OCI-LY1 (cell line): Measurements from ENCODE around the gene NT5DC1.

Source experiments
- H2AFZ ChIP-seq: fragments of 200-600 bp; sonication (generic), shearing (Covaris generic); 2 replicates; pipeline ENCODE4 v1.6.0; 2014; ENCODE audit warnings: antibody characterized with exemption, mild to moderate bottlenecking, low read length
- H3F3A ChIP-seq: fragments of 200-600 bp; sonication (generic), shearing (Covaris generic); 2 replicates; pipeline ENCODE4 v1.6.0; 2014; ENCODE audit warnings: mild to moderate bottlenecking, antibody characterized with exemption, low read length, moderate library complexity; ENCODE audit not compliant: insufficient read depth
- H3K27ac ChIP-seq: fragments of 200-600 bp; sonication (generic); 2 replicates; pipeline ENCODE4 v1.5.1; 2014; ENCODE audit warnings: low read length, mixed run types, mild to moderate bottlenecking, low read depth; ENCODE audit not compliant: poor library complexity, severe bottlenecking
- H3K27me3 ChIP-seq: fragments of 200-600 bp; sonication (generic); 2 replicates; pipeline ENCODE4 v1.6.0; 2014; ENCODE audit warnings: antibody characterized with exemption, mild to moderate bottlenecking, low read length, moderate library complexity; ENCODE audit not compliant: insufficient read depth
- H3K36me3 ChIP-seq: fragments of 200-600 bp; sonication (generic); 2 replicates; pipeline ENCODE4 v1.6.1; 2014; ENCODE audit warnings: mild to moderate bottlenecking, antibody characterized with exemption, low read length, moderate library complexity, mixed read lengths; ENCODE audit not compliant: insufficient read depth
- H3K4me1 ChIP-seq: fragments of 200-600 bp; sonication (generic); 2 replicates; pipeline ENCODE4 v1.5.1; 2014; ENCODE audit warnings: mild to moderate bottlenecking, low read length, moderate library complexity; ENCODE audit not compliant: insufficient read depth, severe bottlenecking
- H3K4me2 ChIP-seq: fragments of 200-600 bp; sonication (generic), shearing (Covaris generic); 2 replicates; pipeline ENCODE4 v1.6.1; 2014; ENCODE audit warnings: low read length
- H3K4me3 ChIP-seq: fragments of 200-600 bp; sonication (generic); 2 replicates; pipeline ENCODE4 v1.5.1; 2014; ENCODE audit warnings: low read length, low read depth, mild to moderate bottlenecking, mixed read lengths; ENCODE audit not compliant: poor library complexity, severe bottlenecking
- H3K79me2 ChIP-seq: fragments of 200-600 bp; shearing (Covaris generic); 2 replicates; pipeline ENCODE4 v1.6.1; 2016; ENCODE audit warnings: mixed run types, low read length, mixed read lengths; ENCODE audit not compliant: insufficient read depth
- H3K9ac ChIP-seq: fragments of 200-600 bp; sonication (generic), shearing (Covaris generic); 2 replicates; pipeline ENCODE4 v1.6.1; 2014; ENCODE audit warnings: mild to moderate bottlenecking, low read length, mixed read lengths
- H3K9me2 ChIP-seq: fragments of 200-600 bp; sonication (generic), shearing (Covaris generic); 2 replicates; pipeline ENCODE4 v1.6.1; 2014; ENCODE audit warnings: low read depth, mild to moderate bottlenecking, low read length, mixed read lengths
- H3K9me3 ChIP-seq: fragments of 200-600 bp; shearing (Covaris generic); 2 replicates; pipeline ENCODE4 v1.6.1; 2014; ENCODE audit warnings: low read length, mixed read lengths
- H4K20me1 ChIP-seq: fragments of 200-600 bp; sonication (generic), shearing (Covaris generic); 2 replicates; pipeline ENCODE4 v1.6.0; 2016; ENCODE audit warnings: mild to moderate bottlenecking, low read length; ENCODE audit not compliant: insufficient read depth
- EZH2 ChIP-seq: fragments of 200-600 bp; sonication (generic), shearing (Covaris generic); IDR thresholded peaks from 2 replicates; pipeline ENCODE4 v1.8.0; 2017; ENCODE audit warnings: borderline replicate concordance, mixed run types, mild to moderate bottlenecking, antibody characterized with exemption, low read length, moderate library complexity, mixed read lengths
- TF ChIP-seq, protein P1 (sequence below): fragments of 200-600 bp; sonication (generic), shearing (Covaris generic); IDR thresholded peaks from 2 replicates; pipeline ENCODE4 v1.5.1; 2017; ENCODE audit warnings: mild to moderate bottlenecking, antibody characterized with exemption, low read length, moderate library complexity, mixed read lengths

NT5DC1 gene

DNA sequence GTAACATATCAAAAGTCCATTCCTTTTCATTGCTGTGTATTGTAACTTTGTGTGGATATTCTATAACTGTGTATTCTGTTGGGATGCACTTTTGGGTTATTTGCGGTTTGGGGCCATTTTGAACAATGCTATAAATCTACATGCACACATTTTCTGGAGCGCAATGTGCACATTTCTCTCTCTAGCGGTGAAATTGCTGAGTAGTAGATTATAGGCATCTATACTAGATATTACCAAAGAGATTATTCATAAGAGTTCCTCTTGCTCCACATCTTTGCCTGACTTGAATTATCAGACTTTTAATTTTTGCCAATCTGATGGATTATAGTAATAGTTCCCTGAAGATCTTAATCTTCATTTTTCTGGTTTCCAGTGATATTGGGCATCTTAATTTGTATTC is 21.7 kb upstream of the NT5DC1 start:
- no peak overlapping the region for H2AFZ ChIP-seq
- H3K4me3 ChIP-seq: no peak overlapping the region
- H3K4me1 ChIP-seq: no peaks in the 10 kb centered on the region
- H3F3A ChIP-seq: no peaks in the 10 kb centered on the region
- no peaks in the 10 kb centered on the region for H3K79me2 ChIP-seq
- no peak overlapping the region for H3K27ac ChIP-seq
- H3K4me2 ChIP-seq: no peak overlapping the region
- no peaks in the 10 kb centered on the region for H3K9me3 ChIP-seq
- H3K27me3 ChIP-seq: no peaks in the 10 kb centered on the region
- H3K36me3 ChIP-seq: no peaks in the 10 kb centered on the region
- H3K9ac ChIP-seq: no peak overlapping the region
- H4K20me1 ChIP-seq: no peaks in the 10 kb centered on the region
- TF ChIP-seq EZH2: no peak
- TF ChIP-seq, protein P1, sequence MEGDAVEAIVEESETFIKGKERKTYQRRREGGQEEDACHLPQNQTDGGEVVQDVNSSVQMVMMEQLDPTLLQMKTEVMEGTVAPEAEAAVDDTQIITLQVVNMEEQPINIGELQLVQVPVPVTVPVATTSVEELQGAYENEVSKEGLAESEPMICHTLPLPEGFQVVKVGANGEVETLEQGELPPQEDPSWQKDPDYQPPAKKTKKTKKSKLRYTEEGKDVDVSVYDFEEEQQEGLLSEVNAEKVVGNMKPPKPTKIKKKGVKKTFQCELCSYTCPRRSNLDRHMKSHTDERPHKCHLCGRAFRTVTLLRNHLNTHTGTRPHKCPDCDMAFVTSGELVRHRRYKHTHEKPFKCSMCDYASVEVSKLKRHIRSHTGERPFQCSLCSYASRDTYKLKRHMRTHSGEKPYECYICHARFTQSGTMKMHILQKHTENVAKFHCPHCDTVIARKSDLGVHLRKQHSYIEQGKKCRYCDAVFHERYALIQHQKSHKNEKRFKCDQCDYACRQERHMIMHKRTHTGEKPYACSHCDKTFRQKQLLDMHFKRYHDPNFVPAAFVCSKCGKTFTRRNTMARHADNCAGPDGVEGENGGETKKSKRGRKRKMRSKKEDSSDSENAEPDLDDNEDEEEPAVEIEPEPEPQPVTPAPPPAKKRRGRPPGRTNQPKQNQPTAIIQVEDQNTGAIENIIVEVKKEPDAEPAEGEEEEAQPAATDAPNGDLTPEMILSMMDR: no peak
- no peaks in the 10 kb centered on the region for H3K9me2 ChIP-seq

DNA sequence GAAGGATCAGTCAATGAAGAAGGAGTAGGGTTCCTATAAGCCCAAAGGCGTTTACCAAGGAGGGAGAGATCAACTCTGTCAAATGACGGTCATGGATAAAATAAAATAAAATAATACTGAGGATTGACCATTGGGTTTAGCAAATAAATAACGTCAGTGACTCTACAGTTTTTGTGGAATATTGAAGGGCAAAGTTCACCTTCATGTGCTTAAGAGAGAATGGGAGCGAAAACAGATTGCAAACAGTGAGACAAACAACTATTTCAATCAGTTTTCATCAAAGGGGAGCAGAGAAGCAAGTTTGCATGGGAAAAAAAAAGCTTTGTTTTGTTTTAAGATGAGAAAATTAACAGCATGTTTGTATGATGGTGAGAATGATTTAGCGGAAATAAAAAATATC is 17.6 kb upstream of the NT5DC1 start:
- Histone ChIP-seq H3K4me1 (no peaks in the 10 kb centered on the region), H3F3A (no peaks in the 10 kb centered on the region)

DNA sequence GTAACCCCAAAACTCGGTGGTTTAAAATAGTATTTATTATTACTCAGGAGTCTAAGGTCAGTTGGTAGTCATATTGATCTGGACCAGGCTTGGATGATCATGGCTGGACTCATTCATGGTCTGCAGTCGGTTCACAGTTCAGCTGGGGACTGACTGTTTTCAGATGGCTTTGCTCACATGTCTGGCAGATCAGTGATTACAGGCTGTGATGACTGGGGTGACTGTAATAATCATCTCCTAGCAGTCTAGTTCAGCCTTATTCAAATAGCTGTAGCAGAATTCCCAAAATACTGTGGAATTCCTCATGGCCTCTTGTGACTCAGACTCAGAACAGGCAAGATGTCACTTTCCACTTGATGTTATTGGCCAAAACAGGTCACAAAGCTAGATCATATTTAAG is 16.4 kb upstream of the NT5DC1 start:
- Histone ChIP-seq H3K9ac (no peak overlapping the region), H2AFZ (no peak overlapping the region), H3K79me2 (no peaks in the 10 kb centered on the region), H3K9me3 (no peaks in the 10 kb centered on the region), H3F3A (no peaks in the 10 kb centered on the region), H4K20me1 (no peaks in the 10 kb centered on the region), H3K27ac (no peak overlapping the region), H3K4me1 (no peaks in the 10 kb centered on the region), H3K4me3 (no peak overlapping the region), H3K9me2 (no peaks in the 10 kb centered on the region), H3K27me3 (no peaks in the 10 kb centered on the region), H3K36me3 (no peaks in the 10 kb centered on the region), H3K4me2 (no peak overlapping the region)
- TF ChIP-seq EZH2: no peak
- TF ChIP-seq, protein P1: no peak

More for the DNA sequence above, 17.6 kb upstream of the NT5DC1 start:
- Histone ChIP-seq H3K4me2 (no peak overlapping the region), H3K9ac (no peak overlapping the region), H3K27me3 (no peaks in the 10 kb centered on the region), H4K20me1 (no peaks in the 10 kb centered on the region), H2AFZ (no peak overlapping the region), H3K79me2 (no peaks in the 10 kb centered on the region), H3K27ac (no peak overlapping the region), H3K4me3 (no peak overlapping the region), H3K9me3 (no peaks in the 10 kb centered on the region), H3K9me2 (no peaks in the 10 kb centered on the region), H3K36me3 (no peaks in the 10 kb centered on the region)
- TF ChIP-seq, protein P1: no peak
- no peak for TF ChIP-seq EZH2
